Dermis microvascular lymphatic vessel endothelial cell (primary cell): ENCODE data around the gene TCP1. TPM values are rescaled to one million over a fixed set of nuclear protein-coding genes. Genes with fewer than 3 reads are reported as not detected.
A peak's percentile ranks its signal among the peaks of the same experiment; 100 is the strongest.
"Not testable (repeated sequence)": the region's sequence is repeated elsewhere in the genome, so short reads cannot be mapped to it uniquely, and the experiment has no call there.

Source experiments
- DNase-seq, 2 donors: peaks; one replicate each; pipeline versions ENCODE4 v3.0.0 to v3.0.0-alpha.2; 2010; ENCODE audit warnings: low read depth in 2 of 2
- total RNA-seq: library from RNA; depleted of rRNA; stranded (reverse); fragments of >200 nt; gene quantifications from 2 replicates; pipeline ENCODE4 v1.2.1, GENCODE V29; 2014

TCP1 gene
- total RNA-seq, 1 donor from 2014 or later: 296 TPM

GRCh38 chr6:159778131-159778530 is 11.3 kb downstream of the TCP1 start:
- no peak for DNase-seq

- no peak for DNase-seq
These were observed 12.0 kb downstream of the TCP1 start for GRCh38 chr6:159777240-159777904.

GRCh38 chr6:159772196-159772595 is 17.2 kb downstream of the TCP1 start:
- DNase-seq: no peak

DNA sequence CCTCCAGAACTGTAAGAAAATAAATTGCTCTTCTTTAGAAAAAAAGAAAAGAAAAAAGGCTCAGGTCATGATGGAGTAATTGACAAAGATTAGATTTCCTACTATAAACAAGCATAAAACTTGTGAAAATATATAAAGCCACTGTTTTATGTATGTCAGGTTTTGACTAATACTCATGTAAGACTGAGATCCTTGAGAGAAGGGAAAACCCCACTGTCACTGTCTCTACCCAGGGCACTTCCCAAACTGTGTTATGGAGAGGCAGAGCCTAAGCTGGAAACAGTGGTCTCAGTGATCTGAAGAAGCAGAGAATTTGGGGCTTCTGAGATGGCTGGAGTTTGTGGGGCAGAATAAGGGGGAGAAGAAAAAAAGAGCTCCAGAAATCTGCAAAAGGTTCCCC is 19.9 kb downstream of the TCP1 start:
- no peak for DNase-seq

DNA sequence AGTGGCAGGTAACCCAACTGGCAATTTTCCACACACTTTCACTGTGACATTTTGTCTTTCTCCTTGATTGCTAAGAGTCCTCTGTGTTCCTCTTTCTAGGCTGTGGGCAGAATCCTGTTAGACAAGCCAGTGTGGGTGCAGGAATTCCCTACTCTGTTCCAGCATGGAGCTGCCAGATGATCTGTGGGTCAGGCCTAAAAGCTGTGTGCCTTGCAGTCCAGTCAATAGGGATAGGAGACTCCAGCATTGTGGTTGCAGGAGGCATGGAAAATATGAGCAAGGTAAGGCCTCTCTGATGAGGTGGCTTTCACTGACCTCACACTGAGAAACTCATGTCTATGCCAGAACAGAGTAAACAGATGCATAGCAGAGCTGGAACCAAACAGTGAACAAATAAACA is 22.5 kb downstream of the TCP1 start:
- DNase-seq: no peak

- DNase-seq: peak in 1 of 2 donors; percentile 9
These were observed 26.6 kb downstream of the TCP1 start for GRCh38 chr6:159762681-159763293.

DNA sequence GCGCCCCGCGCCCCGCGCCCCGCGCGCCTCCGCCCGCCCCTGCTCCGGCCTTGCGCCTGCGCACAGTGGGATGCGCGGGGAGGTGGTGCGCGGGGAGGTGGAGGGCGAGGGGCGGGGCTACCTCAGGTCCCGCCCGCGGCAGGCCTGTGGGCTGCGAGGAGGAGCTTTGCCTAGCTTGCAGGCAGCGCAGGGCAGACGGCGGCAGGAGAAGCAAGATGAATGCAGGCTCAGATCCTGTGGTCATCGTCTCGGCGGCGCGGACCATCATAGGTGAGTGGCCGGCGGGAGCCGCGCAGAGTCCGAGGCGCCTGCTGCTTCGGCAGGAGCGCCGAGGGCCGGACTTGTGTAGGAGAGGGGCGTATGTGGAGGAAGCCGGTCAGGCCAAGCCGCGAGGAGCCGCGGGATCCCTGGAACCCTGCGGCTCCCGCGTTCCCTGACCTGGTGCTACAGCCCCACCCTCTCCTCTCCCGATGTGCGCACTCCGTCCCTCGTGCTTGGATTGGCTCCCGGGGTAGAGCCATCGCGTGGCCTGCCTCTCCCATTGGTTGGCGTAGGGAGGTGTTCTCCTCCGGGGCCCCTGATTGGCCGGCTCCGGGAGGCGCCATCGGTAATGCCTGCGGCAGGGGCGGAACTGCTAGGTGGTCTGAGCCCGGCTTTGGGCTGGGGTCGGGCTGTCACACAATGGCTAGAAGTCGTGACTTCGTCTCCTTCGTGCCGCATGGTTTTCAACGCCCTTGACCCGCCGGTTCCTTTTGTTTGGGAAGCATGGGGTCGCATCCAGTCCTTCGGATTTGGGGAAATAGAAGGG is 27.3 kb downstream of the TCP1 start, which contains the start of gene ACAT2:
ACAT2 (plus strand) TSS at position 173 of the 808 bp plus-strand sequence; CDS start at position 216, 43 bp downstream.
- DNase-seq: peak; percentile 87 to 94

DNA sequence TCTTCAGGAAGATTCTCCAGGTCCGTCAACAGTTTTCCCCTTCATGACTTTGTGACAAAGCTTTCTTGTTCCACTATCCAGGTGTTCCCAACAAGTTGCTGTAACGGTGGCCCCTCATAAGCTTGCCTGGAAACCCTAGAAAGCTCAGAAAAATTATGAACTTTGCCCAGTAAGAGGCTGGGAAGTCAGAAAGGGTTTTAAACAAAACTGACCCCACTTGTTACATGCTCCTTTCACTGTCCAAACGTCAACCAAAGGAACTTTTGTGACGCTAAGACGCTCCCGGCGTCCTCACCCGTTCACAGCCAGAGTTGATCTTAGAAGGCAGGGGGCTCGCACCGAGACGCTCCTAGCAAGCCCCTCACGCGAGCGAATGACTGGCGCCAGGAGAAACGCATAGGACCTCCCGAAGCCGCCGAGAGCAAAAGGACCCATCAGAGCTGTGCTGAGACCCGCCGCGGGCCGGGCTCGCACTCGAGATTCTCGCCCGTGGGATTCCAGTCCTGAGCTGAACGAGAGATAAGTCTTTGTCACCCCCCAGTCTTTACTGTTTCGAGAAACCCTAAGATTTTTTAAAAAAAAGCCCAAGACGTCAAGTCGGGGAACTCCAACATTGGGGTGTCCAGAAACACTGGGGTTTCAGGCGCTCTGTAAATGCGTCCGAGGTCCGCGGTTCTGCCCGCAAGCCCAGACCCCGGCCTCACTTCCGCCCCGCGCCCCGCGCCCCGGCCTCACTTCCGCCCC is 28.1 kb downstream of the TCP1 start:
- DNase-seq: peak in 1 of 2 donors; percentile 37

GRCh38 chr6:159760602-159761057 is 28.8 kb downstream of the TCP1 start:
- peak in 1 of 2 donors; percentile 40 for DNase-seq

- DNase-seq: no peak
These were observed 29.8 kb downstream of the TCP1 start for GRCh38 chr6:159759645-159760044.

DNA sequence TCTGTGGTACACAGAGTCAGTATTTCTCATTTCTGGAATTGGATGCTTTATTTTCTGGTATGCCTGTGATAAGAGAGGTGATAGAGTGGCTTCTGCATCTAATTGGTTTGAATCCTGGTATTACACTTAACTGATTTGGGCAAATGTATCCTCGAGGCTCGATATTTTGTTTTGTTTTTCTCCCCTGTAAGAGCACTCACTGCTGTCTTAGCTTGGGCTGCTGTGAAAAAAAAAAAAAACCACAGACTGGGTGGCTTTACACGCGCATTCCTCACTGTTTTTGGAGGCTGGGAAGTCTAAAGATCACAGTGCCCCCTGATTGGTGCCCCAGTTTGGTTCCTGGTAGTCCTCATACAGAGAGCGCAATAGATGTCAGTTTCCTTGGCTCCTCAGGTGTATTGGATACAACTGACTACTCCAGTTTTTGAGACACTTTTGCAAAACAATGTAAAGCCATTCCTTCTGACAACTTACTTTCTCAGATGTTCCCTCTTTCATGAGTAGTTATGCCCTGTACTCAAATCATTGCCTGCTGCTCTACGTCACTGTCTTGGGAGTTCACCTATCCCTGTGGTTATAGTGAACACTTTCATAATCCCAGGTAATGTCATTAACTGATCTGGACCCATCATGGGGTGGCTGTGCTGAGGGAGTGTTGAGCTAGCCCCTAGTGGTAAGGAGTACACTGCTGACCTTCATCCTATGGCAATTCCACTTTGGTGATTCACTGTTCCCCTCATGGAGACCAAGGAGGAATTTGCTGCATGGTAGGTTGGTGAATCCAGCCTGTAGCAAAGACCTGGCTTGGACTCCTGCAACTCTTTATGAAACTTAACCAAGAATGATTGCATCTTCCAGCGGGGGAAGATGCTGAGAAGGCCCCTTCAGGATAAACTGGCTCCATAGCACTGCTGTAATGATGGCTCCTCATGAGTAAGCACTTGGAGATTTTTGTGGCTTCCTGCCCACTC is 31.1 kb downstream of the TCP1 start:
- DNase-seq: no peak

DNA sequence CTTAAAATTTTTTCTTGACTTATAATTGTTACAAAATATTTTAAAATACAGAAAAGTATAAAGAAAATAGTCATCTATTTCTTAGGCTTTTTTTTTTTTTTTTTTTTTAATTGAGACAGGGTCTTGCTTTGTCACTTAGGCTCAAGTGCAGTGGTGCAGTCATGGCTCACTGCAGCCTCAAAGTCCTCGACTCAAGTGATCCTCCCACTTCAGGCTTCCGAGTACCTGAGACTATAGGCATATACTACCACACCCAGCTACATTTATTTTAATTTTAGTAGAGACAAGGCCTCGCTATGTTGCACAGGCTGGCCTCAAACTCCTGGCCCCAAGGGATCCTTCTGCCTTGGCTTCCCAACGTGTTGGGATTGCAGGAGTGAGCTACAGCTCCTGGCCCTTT is 32.9 kb downstream of the TCP1 start:
- DNase-seq: no peak

- DNase-seq: no peak
These were observed 34.2 kb downstream of the TCP1 start for GRCh38 chr6:159754959-159755914.

DNA sequence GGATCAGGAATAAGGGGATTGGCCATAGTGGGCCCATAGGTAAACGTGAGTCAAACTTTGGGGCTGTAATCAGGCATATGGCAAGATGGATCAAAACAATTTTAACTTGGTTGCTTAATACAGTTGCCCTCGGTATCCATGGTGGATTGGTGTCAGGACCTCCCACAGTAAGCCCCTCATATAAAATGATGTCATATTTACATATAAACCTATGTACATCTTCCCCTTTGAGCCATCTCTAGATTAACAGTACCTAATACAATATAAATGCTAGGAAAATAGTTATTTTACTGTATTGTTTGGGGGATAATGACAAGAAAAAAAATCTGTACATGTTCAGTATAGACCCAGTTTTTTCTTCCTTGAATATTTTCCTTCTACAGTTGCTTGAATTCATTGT is 35.0 kb downstream of the TCP1 start:
- no peak for DNase-seq

- DNase-seq: no peak
These were observed 36.1 kb downstream of the TCP1 start for GRCh38 chr6:159753081-159753872.

DNA sequence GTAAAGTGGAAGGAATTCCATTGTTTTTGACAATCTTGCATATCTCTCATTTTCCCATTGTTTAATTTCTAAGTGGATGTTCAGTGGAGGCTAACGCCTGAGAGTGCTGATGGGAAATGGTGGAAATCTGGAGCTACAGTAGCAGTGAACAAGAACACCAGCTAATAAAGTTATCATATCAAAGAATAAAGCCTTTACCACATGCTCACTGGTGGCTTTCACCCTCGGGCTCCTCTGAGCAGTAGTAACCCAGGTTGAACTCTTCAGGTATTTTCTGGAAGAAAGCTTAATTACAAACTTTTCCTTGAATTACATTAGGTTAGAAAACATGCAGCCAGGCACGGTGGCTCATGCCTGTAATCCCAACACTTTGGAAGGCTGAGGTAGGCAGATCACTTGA is 38.0 kb downstream of the TCP1 start:
- DNase-seq: no peak

DNA sequence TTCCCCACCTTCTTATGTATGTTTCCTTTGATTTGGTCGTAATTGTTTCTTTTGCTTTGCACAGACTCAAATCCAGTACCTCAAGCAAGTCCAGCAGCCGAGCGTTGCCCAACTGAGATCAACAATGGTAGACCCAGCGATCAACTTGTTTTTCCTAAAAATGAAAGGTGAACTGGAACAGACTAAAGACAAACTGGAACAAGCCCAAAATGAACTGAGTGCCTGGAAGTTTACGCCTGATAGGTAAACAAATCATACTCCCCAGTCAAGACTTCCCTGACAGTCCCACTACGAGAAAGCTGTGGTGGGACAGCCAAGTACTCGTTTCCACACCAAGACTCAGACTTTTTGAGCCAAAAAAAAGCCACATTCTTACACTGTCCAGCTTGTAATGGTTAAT is 41.3 kb downstream of the TCP1 start:
- DNase-seq: not testable (repeated sequence)

DNA sequence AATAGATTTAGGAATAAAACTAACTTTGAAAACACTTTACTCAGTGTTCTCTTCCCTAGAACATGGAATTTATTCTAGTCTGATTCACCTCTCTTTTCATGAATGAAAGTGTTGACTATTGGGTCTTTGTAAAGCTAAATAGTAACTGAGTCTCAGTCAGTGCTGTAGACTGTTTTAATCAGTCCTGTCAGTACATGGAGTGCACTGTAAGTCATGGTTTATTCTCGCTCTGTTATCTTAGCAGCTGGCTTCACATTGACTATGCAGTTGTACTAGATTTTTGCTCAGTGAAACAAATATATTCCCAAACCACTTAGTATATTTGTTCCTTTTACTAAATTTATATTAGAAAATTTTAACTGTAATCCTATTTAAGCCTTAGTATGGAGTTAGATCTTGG is 42.6 kb downstream of the TCP1 start:
- DNase-seq: no peak
